ENCODE results near the gene GUCY2C.

GUCY2C gene

DNA sequence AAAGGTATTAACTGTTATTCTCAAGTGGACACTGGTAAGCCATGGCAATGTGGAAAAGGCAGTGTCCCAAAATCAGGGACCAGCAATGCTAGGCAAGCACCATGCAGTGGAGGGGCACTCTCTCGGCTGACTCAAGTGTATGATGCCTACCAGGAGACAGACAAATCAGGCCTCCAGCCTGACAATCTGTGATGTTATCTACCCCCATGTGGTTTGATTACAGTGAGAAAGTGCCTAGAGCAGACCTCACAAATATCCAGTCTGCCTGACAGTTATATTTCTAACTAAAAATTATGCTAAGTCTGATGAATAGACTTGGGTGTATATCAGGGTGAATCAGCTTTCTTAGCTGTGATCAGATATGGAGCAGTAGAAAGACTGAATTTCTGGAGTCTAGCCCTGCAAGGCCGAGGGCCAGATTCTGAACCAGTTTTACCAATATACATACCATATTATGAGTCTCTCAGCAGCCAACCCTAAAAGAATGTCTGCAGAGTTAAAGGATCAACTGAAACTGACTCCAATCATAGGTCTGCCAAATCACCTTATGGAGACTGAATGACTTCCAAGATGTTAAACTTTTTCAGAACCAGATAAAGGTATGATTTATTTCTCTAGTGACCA lies 132.0 kb downstream of the GUCY2C start:
- no peak for DNase-seq

DNA sequence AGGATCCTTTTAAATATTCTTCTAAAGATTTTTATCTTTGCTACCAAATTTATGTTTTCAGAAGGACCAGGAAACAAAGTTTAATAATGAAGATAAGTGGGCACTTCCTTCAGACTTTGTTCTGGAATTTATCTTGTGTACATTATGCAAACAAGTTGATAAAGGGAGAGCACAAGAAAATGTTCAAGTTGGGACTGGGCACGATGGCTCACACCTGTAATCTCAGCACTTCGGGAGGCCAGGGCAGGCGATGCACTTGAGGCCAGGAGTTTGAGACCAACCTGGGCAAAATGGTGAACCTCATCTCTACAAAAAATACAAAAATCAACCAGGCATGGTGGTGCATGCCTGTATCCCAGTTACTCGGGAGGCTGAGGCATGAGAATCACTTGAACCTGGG lies 133.4 kb downstream of the GUCY2C start:
- DNase-seq, result no peak

Measured in activated CD8-positive, alpha-beta memory T cell treated with anti-CD3 and anti-CD28 coated beads for 24 hours (primary cell).